Psoas muscle (tissue), 8 donors: ENCODE results near the gene CACNA1C. TPM values are rescaled to one million over a fixed set of nuclear protein-coding genes. Genes with fewer than 3 reads are reported as not detected.

Experiments used
- ATAC-seq, 4 donors: fragments of 200-7000 bp; cut with Tn5 transposase; one replicate each; pipeline ENCODE4 v1.9.1; 2020; ENCODE audit warnings: moderate library complexity in 3 of 4, mild to moderate bottlenecking in 2 of 4
- DNase-seq, 2 donors: peaks; one replicate each; pipeline ENCODE4 v3.0.0-alpha.2; 2020
- H3K27ac ChIP-seq: fragments of 200-600 bp; one replicate; pipeline ENCODE4 v1.8.0; 2022
- H3K27me3 ChIP-seq, 3 donors: fragments of 200-600 bp in 1 of 3; one replicate each; pipeline versions ENCODE4 v1.6.1 to v1.8.0; 2013 to 2022; ENCODE audit warnings: low read length in 2 of 3, mild to moderate bottlenecking in 2 of 3, moderate library complexity in 1 of 3; ENCODE audit not compliant: insufficient read depth in 3 of 3
- H3K36me3 ChIP-seq, 2 donors: fragments of 200-600 bp in 1 of 2; one replicate each; pipeline versions ENCODE4 v1.6.1 to v1.8.0; 2013 to 2022; ENCODE audit warnings: low read depth in 1 of 2, mild to moderate bottlenecking in 1 of 2, moderate library complexity in 1 of 2; ENCODE audit not compliant: insufficient read depth in 1 of 2
- H3K4me1 ChIP-seq: fragments of 200-600 bp; one replicate; pipeline ENCODE4 v1.8.0; 2022
- H3K4me3 ChIP-seq: fragments of 200-600 bp; one replicate; pipeline ENCODE4 v1.8.0; 2022; ENCODE audit warnings: mild to moderate bottlenecking
- H3K9me3 ChIP-seq: fragments of 200-600 bp; one replicate; pipeline ENCODE4 v1.8.0; 2022
- CTCF ChIP-seq: fragments of 200-600 bp; IDR thresholded peaks from one replicate; pipeline ENCODE4 v1.8.0; 2022; ENCODE audit warnings: antibody characterized with exemption
- WGBS, 3 donors: extraction: QIAGEN DNeasy Blood & Tissue Kit; methylation state at CpG; one replicate each; pipeline versions ENCODE4 v1.1.6 to v1.1.7; 2013; 5-methylcytosine and 5-hydroxymethylcytosine counted together
- intact Hi-C, 2 donors: fragments of 100-400 bp; cut with DNase I; formaldehyde crosslinking; loops; one replicate each; pipeline versions ENCODE4 v1.11.0 to v1.14.2; 2022
- polyA plus RNA-seq, 3 donors: library from polyadenylated mRNA; stranded (reverse); fragments of 200-250 nt; gene quantifications; one replicate each; pipeline ENCODE4 v1.2.3, GENCODE V29; 2013
- total RNA-seq, 4 donors: library from RNA; stranded (reverse); fragmentation: NEBNext Ultra II Directional in 2 of 4; extraction: Animal tissue kit (Norgen Biotek cat#: 25700) in 2 of 4; gene quantifications; one replicate each; pipeline versions ENCODE4 v1.2.1 to v1.2.4, GENCODE V29; 2021 to 2023
- donor health status: healthy with polysubstance abuse.
- donor health status: DM: no; HTN: no; CAD: no; lungs with moderate emphysema.
- donor health status: Bipolar disorder and iron deficiency.
- donor health status: healthy.
- donor health status: DM: yes; HTN: yes; CAD: no.
- donor health status: DM: no; HTN: no; CAD: no.
- donor health status: DM: no; HTN: no; CAD: no.
- donor health status: DM: yes; HTN: yes; CAD: no.

Gene CACNA1C
- total and polyA plus RNA-seq, 7 donors, result 0.26 to 2.9 (median 0.95) TPM

DNA sequence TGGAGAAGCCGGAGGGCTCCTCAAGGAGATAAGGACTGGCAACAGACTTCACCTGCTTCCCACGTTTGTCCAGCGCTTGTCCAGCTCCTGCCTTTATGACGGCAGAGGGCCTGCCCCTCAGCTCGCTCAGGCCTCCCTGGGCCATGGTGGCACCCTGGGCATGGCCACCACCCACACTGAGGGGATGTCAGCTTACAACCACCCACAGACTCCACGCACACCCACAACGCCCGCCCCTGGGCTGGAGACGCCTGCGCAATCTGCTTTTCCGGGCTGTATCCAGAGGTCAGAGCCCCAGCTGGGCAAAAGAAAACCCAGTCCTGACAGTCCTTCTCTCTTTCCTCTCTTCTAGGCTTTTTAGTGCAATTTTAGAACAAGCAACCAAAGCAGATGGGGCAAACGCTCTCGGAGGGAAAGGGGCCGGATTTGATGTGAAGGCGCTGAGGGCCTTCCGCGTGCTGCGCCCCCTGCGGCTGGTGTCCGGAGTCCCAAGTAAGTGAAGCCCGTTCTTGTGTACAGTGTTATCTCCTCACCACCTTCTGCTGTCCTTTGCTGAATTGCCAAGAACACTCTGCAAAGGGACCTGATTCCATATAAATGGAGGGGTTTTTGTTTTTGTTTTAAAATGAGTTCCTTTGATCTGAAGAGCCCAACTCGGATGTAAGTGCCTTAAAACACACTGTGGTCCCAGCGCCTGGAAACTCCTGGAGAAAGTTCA, 404.6 kb downstream of the CACNA1C start:
- H3K4me1 ChIP-seq, result no peaks in the 10 kb centered on the region
- no peaks in the 10 kb centered on the region for H3K9me3 ChIP-seq
- TF ChIP-seq CTCF, result no peak
- no peak overlapping the region for H3K27ac ChIP-seq
- H3K4me3 ChIP-seq, result no peak overlapping the region
- intact Hi-C loops, result no loop called here
- H3K36me3 ChIP-seq, result no peaks in the 10 kb centered on the region
- 77 to 83% (median 77%) methylated on average over 23 of the region's 23 CpGs for WGBS, 3 donors
- no peaks in the 10 kb centered on the region for H3K27me3 ChIP-seq
- ATAC-seq (no peak), DNase-seq (no peak)

DNA sequence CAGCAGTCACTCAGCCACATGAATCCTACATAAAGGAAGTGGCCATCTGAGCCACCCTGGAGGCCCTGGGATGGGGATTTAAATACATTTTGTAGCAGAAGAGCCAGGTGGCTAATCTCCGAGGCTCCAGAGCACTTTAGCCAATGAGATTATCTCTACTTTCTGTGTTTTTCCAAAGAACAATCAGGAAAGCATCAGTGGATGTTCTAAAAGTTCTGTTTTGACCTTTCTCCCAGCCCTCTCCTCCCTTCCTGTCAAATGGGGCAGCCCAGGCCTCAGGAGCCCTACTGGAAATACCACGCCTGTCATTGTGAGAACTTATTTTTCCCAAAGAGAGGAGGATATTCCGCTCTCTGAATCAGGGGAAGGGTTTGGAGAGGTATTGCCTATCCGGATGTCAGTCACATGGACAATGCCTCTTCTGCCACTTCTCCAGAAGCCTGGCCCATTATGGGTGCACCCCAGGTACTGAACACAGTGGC, 405.2 kb downstream of the CACNA1C start:
- WGBS, 3 donors, result 61 to 68% (median 64%) methylated on average over 4 of the region's 4 CpGs

GRCh38 chr12:2460051-2460670, 407.4 kb downstream of the CACNA1C start:
- Histone ChIP-seq H3K4me1 (no peaks in the 10 kb centered on the region), H3K4me3 (no peak overlapping the region), H3K27me3 (peaks cover 0 to 3% (median 0%) of the 10 kb centered on the region in 3 donors), H3K36me3 (no peaks in the 10 kb centered on the region), H3K27ac (no peak overlapping the region), H3K9me3 (no peaks in the 10 kb centered on the region)
- DNase-seq, result no peak
- 81 to 87% (median 84%) methylated on average over 10 of the region's 10 CpGs for WGBS, 3 donors
- no peak for ATAC-seq
- TF ChIP-seq CTCF, result no peak
- intact Hi-C loops, result no loop called here

More for the DNA sequence above, 405.2 kb downstream of the CACNA1C start:
- intact Hi-C loops, result no loop called here
- Histone ChIP-seq H3K36me3 (no peaks in the 10 kb centered on the region), H3K4me1 (no peaks in the 10 kb centered on the region), H3K27ac (no peak overlapping the region), H3K9me3 (no peaks in the 10 kb centered on the region), H3K4me3 (no peak overlapping the region), H3K27me3 (no peaks in the 10 kb centered on the region)
- DNase-seq, result no peak
- no peak for ATAC-seq
- no peak for TF ChIP-seq CTCF

GRCh38 chr12:2461046-2461445, 408.3 kb downstream of the CACNA1C start:
- DNase-seq (no peak), ATAC-seq (no peak)
- Histone ChIP-seq H3K27ac (no peak overlapping the region), H3K4me3 (no peak overlapping the region), H3K9me3 (no peaks in the 10 kb centered on the region), H3K27me3 (peaks cover 0 to 8% (median 3%) of the 10 kb centered on the region in 3 donors), H3K36me3 (no peaks in the 10 kb centered on the region), H3K4me1 (no peaks in the 10 kb centered on the region)
- TF ChIP-seq CTCF, result no peak
- 75 to 88% (median 79%) methylated on average over 4 of the region's 4 CpGs for WGBS, 3 donors
- intact Hi-C loops, result no loop called here
